ENCODE results near the gene CREG2.
A peak's percentile ranks its signal among the peaks of the same experiment; 100 is the strongest.

CREG2 gene

DNA sequence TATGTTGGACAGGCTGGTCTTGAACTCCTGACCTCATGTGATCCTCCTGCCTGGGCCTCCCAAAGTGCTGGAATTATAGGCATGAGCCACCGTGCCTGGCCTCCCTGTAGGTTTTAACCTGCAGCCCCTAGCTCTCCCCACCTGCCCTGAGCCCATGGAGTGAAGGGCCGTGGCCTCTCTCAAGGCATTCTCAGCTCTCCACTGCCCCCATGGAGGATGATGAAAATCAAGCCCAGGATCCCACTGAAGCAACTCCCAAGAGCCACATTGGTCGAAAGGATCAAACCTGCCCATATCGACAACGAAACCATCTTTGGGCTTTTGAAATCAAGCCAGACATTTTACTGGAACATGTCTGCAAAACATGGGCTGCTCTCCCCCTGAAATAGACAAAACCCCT, 22.4 kb upstream of the CREG2 start:
- no peak for DNase-seq (ENCODE audit: low read depth in 2 of 2)

DNA sequence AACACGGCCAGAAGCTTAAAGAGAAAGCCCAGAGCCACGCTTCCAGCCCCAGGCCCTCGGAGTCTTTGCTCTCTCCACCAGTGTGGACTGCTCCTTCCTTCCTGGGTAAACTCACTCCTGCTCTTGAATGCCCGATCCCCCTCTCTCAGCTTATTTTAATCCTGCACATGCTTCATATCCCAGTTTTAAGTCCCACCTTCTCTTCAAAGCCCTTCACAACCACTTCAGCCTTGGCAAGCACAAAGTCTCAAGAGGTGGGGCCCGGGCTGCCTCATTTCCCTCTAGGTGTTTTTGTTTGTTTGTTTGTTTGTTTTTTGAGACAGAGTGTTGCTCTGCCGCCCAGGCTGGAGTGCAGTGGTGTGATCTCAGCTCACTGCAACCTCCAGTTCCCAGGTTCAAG, 21.6 kb upstream of the CREG2 start:
- DNase-seq (ENCODE audit: low read depth in 2 of 2), result no peak

DNA sequence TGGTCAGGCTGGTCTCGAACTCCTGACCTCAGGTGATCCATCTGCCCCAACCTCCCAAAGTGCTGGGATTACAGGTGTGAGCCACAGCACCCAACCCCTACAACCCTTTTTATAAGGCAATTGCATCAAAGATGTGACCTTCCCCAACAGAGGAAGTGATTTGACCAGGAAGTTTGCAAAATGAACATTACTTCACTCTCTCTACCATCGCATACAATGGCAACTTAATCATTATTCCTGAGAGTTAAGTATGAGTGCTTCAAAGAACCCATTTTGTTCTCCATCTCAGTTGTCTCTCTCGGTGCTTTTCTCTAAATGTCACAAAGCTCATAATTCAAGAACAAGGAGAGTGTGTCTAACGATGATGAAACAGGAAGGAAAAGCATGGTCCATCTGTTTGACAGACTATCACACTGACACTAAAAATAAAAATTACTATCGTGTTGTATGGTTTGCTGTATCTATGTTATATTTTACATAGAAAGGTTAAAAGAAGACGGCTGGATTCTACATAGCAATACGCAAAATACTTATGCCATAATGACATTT, 18.1 kb upstream of the CREG2 start:
- DNase-seq (ENCODE audit: low read depth in 2 of 2), result no peak

DNA sequence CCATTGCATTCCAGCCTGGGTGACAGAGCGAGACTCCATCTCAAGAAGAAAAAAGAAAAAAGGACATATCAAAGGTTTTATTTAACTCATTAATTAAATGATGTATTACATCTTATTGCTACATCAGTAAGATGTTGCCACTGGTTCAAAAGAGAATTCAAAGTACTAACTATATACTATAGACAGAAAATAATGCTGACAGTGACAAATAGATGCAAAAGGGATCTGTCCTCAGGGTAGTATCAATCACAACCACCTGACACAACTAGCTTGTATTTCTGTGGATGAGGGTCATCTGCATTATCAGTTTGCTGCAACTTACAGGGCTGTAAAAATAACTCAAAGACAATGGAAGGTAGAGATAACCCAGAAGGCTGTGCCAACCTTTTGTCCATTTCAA, 16.4 kb upstream of the CREG2 start:
- DNase-seq (ENCODE audit: low read depth in 2 of 2), result no peak

DNA sequence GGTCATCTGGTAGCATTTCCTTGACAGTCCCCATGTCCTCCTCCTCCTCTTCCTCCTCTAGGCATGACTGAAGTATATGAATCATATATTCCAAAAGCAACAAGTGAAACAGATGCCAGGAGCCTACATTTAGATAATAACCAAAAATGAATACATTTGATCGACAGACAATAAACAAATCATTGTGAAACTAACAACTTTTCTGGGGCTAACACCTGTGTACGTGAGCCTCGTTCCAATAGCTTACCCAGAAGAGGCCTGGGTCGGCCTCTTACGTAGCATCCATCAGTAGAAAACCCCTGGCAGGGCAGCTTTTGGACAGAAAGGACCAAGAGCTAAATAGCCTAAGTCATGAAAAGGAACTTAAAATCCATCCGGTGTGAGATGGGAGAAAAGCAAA, 15.3 kb upstream of the CREG2 start:
- no peak for DNase-seq (ENCODE audit: low read depth in 2 of 2)

DNA sequence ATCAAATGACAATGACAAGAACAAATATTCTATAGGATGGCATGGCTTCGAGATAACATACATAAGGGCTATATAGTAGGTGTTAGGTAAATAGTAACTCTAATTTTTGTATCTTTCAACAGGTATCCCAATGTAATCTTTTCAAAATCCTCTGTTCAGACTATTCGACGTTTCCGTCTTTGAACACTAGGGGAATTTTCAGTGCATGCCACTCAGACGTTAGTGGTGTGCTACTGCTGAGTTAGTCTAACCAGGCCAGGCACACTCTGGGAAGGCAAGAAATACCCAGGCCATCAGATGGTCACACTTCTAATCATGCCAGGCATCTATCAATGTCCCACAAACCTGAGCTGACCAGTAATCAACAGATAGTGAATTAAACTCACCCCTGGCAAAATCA, 14.6 kb upstream of the CREG2 start:
- DNase-seq (ENCODE audit: low read depth in 2 of 2), result no peak

DNA sequence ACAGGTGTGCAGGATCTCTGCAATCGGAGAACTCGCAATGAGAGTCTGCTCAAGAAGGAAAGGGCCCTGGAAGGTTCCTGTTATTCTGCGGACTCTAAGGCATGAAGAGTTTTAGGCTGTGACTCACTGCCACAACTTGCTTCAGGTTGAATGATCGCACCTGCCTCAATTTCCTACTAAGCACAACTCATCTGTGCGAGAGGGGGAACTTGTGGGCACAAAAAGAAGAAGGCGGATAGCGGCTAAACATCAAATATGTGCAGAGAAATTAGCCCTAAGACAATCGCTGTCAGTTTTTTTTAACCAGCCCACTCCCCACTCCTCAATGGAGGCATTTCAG, 14.0 kb upstream of the CREG2 start:
- no peak for DNase-seq (ENCODE audit: low read depth in 2 of 2)

DNA sequence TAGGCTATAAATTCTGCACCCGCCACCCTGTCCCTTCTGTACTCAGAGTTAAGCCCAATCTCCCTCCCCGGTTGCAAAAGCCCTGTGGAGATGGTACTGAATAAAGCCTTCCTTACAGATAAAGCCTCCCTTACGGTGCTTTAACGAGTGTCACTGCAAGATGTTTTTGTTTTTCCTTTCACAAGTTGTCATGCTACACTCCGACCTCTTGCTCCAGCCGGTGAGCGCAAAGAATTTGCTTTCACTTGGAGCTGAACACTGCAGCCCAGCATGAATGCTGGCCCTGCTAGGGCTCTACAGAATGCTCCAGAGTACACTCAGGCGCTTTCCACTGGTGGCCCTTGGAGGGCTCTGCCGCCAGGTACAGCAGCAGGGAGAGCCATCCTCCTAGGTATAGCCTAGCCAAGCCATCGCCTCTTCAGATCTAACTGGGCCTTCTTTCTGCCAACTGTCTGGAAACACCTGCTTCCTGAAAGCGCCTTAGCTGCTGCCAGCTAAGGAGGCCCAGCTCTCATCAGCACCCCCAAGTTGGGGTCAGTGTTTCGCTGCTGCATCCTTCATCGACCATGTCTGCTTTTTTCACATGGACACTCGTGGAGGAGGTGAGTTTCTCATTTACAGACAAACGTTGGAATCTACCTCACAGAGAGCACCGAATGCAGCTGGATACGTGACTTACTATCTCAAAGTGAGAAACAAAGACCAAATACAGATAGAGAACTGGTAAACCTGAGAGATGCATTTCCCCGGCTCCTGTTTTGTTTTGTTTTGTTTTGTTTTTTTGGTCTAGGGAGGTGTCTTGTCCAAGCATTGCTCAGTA, 13.4 kb upstream of the CREG2 start:
- no peak for DNase-seq (ENCODE audit: low read depth in 2 of 2)

DNA sequence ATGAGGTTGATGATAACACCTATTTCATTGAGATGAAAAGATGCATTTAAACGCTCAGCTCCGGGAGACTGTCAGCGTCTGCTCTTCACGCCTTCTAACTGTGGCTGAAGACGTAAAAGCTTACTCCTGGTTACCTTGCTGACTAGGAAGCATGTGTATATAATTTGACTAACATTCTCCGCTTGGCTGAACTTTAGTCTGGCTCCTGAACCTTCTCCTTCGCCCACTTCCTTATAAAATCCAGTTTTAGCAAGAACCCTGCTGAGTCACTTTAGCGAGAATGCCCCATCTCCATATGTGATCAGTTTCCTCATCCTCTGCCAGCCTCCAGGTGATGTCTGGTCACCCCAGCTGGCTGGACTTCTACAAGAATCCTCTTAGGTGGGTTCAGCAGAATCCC, 12.7 kb upstream of the CREG2 start:
- DNase-seq (ENCODE audit: low read depth in 2 of 2), result no peak

DNA sequence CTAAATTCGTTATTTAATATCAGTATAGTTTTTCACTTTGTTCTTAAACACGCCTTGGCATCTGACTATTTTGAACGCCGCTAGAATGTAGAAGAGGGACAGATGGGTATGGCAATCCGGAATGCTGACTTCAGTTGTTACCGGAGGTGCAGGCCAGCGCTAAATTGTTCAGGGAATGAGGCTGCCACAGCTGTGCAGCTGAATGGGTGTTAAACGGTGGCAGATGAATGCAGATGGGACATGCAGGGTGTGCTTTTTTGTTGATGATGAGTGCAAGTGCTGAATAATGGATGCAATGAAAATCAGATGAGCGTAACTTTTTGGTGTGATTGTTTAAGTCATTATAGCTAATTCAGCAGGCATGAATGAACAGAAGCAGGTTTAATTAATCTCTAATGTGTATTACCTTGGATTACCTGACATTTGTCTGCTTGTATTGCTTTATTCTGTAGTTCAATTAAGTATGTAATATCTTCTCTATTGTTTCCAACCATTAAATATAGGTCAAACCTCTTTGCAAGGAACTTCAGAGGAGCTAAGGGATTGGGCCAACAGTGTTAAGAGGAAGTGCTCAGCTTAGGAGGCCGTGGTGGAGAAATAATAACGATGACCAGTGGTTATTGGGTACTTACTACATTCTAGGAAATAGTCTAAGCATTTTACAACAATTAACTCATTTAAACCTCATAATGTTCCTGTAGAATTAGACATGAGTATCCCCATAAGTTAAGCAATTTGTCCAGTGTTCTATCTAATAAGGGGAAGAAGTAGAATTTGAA, 11.9 kb upstream of the CREG2 start:
- no peak for DNase-seq (ENCODE audit: low read depth in 2 of 2)

DNA sequence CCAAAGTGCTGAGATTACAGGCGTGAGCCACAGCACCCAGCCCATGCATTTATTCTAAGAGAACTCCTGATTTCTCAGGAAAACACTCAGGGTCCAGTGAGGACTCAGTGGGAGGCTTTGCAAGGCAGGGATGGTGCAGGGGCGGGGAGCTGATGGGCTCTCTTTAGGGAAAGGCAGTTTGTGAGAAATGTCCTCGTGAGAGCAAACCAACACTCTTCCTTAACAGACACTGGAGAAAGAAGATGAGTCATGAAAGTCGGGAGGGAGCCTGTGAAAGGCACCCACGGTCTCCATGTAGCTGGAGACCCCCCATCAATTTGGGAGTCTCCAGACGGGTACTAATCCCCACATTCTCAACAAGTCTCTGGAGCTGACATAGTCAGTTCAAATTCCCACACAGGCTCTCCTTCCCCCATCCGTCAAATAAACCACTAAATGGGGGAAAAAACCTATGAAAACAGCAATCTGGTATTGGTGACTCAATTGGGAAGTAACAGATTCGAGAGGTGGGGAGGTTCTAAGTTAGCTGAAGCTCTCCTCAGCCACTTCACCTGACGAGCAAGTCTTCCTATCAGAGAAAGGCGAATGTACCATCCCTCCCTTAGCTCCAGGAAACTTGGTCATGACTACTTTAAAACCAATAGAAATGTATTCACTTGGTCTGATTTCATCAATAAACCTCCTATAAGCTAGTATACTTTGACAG, 11.0 kb upstream of the CREG2 start:
- DNase-seq (ENCODE audit: low read depth in 2 of 2), result peak in 1 of 2 experiments; percentile 20

DNA sequence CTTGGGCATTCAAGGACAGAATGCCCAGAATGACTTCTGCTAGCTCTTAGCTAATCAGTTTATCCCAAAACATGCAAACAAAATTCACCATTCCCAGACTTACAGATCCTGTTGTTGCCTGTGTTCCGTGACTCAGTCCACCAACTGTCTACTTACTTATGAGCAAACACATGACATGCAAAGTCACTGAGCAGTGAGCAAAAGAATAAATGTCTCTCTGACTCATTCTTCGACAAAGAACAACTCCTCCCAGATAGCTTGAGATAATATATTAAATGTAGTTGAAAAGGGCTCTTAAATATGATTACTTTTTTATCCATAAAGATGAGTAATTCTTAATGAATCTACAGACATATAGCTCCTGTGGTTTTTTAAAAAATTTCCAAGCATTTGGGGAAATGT, 9.0 kb upstream of the CREG2 start:
- DNase-seq (ENCODE audit: low read depth in 2 of 2), result peak; percentile 83 to 84

DNA sequence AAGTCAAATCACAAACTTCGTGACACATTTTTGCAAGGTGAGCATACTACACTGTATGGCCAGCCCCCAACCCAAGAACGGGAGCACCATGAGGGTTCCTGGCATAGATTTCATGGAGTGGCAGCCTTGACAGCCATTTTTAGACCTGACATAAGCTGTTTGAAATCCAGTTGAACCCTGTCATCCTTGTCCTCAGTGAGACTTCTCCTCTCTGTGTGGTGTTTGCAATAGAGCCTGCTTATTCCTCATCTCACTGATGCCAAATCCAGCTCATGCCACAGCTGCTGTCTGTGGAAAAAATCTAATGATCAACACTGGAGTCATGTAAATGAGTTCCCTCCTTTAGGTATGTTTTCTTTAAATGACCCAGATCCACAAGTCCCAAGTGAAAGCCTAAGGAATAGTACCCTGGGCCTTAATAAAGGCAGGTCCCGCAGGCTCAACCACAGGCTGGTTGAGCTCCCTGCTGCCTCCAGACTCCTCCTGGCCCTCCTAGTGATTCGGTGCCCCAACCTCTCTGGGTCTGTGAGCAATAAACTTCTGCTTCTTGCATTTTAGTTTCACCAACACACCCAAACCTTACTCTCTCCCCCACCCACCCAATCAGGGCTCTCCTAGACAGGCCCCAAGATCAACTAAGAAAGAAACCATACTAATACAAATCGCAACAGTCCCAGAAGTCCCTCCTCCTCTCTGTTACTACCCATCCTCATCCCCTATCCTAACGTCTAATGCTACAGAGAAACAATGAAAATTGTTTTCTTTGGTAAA, 8.4 kb upstream of the CREG2 start:
- no peak for DNase-seq (ENCODE audit: low read depth in 2 of 2)

DNA sequence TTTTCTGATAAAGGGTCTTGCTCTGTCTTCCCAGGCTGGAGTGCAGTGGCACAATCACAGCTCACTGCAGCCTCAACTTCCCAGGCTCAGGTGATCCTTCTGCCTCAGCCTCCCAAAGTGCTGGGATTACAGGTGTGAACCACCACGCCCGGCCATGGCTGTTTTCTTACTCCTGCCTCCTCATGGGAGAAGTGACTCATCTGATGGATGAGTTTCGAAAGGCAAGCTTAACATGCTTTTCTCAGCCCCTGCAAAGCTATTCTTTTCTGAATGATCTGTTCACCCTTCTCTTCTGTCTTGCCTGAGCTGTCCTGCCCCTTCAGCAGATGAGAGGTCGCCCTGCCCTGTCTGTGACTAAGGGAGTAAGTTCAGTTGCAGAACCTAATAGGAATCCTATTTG, 929 bp upstream of the CREG2 start:
- no peak for DNase-seq (ENCODE audit: low read depth in 2 of 2)

DNA sequence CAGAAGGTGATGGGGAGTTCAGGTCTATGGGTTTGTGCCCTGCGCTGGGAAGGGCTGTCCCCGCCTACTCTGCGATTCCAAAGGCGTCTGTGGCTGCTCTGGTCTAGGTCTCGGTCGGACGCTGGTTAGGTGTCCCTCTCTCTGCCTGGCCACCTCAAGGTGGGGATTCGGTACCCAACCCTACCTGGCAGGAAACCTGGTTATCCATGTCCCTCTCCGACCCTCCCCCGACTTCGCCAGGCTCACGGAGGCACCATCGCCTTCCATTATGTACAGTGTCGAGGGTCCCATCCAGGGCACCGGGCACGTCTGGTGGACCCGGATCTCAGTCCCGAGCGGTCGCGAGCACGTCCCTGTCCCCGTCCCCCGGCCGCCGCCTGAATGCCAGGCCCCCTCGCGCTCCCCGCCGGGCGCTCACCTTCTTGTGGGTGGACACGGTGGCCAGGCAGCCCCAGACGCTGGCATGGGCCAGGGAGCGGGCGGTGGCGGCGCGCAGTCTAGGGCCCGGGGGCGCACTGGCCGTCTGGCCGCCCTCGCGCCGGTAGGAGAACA, 628 bp downstream of the CREG2 start:
- DNase-seq (ENCODE audit: low read depth in 2 of 2), result no peak

DNA sequence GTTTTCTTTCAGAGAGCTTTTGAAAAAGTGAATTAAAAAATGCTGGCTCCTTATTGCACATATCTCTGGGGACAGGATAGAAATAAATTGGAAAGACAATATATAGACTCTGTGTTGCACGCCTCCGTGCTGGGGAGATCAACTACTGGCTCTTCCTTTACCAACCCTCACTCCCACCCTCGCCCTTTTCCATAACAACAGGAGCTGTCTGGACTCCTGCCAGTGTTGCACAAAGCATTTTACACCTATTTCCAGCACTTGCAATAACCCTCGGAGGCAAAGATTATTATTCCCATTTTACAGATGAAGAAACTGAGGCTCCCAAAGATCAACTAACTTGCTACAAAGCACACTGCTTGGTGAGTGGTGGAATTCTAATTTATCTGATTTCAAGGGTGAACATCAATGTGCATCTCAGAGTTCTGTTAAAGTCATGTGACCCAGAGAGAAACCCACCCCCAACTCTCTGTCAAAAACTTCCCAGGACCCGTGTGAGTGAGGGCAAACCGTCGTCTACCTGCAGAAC, 4.2 kb downstream of the CREG2 start:
- no peak for DNase-seq (ENCODE audit: low read depth in 2 of 2)

DNA sequence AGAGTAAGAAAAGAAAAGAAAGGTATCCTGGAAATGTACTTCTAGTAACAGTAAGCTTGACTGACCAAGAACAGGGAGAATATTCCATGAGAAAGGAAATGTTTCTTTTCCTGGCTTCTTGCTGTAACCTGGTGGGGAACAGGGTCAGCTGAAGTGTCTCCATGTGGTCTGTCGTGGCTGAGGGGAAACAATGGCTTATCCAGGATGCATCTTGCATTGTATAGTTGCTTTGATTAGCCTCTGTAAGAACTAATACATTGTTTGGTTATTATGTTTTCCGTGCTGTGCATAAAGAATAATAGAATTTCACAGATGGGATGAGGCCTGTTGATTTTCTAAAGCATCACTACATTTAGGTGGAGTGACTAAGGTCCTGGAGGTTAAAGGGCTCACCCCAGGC, 4.9 kb downstream of the CREG2 start:
- no peak for DNase-seq (ENCODE audit: low read depth in 2 of 2)

DNA sequence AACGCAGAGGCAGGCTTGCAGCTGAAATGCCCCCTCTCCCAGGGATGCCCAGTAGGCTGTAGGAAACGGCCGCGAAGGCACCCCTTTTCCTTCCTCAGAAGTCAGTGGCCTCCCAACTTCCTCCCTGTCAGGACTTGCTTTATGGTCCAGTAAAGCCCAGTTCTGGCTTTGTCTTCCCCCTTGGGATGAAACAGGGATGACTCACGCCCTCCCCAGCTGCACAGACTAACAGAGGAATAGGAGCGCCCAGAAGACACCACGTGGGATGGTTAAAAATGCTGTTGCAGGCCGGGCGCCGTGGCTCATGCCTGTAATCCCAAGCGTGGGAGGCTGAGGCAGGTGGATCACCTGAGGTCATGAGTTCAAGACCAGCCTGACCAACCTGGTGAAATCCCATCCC, 6.9 kb downstream of the CREG2 start:
- no peak for DNase-seq (ENCODE audit: low read depth in 2 of 2)

DNA sequence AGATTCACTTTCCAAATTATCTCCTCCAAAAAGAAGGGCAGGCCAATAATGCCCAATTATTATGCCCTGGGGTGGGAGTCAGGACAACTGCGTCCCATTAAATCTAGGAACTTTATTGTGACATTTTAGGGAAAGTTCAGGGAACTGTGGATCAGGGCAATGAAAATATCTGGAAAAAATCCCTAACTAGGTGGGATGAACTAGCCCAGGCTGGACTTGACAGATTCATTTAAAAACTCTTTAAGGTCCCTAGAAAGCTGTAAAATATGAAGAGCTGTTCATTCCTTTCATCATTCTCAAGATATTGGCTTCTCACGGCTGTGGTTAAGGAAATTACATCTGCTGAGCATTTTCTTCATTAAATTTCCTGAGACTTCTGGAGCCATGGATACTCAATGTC, 8.2 kb downstream of the CREG2 start:
- no peak for DNase-seq (ENCODE audit: low read depth in 2 of 2)

DNA sequence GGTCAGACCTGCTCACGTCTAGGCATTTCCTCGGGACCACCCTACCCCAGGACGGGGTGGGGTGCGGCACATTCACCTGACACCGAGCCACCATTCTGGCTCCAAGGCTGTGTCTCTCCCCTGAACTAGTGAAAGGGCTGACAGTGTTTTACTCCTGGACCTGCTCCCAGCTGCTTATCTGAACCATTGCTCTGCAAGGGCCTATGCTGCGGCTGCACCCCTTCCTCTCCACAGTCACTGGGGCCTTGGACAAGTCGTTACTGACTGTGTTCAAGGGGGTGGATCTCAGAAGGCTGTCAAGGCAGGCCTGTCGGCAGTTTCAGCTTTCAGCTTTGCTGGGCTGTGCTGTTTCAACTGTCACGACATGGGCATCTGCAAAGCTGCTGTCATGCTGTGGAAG, 11.7 kb downstream of the CREG2 start:
- DNase-seq (ENCODE audit: low read depth in 2 of 2), result no peak

Measured in fibroblast of skin of left biceps (primary cell).